ENCODE measurements around the gene TSPAN11.
"Not testable (repeated sequence)": the region's sequence is repeated elsewhere in the genome, so short reads cannot be mapped to it uniquely, and the experiment has no call there.

- TF ChIP-seq CTCF (IDR thresholded peaks at IDR 0.05); POLR2AphosphoS5 (IDR thresholded peaks at IDR 0.05; ENCODE audit: low read depth, low read length); REST (IDR thresholded peaks at IDR 0.05; ENCODE audit: insufficient read depth in 1 of 2, low read depth in 2 of 2, low read length in 1 of 2); SIN3A (IDR thresholded peaks at IDR 0.05; ENCODE audit: borderline replicate concordance, insufficient read depth, low read depth, low read length): not testable (repeated sequence)
These were observed 100.5 kb downstream of the TSPAN11 start for GRCh38 chr12:31027006-31027405.
